NCI-H1105 treated with DMSO at 0.1 percent for 48 hours (cell line): ENCODE results near the gene SOCS7.
A peak's percentile ranks its signal among the peaks of the same experiment; 100 is the strongest.

Experiments used
- DNase-seq: peaks from one replicate; lab custom pipeline; 2025; lab: John Stamatoyannopoulos, UW

The SOCS7 gene

GRCh38 chr17:38442548-38442947 is 90.9 kb downstream of the SOCS7 start:
- DNase-seq = no peak

- DNase-seq = no peak
Observed at GRCh38 chr17:38443356-38444031, 91.8 kb downstream of the SOCS7 start.

GRCh38 chr17:38444151-38444550 is 92.5 kb downstream of the SOCS7 start:
- DNase-seq = peak; percentile 67

GRCh38 chr17:38447502-38448085 is 96.0 kb downstream of the SOCS7 start:
- DNase-seq = no peak

- DNase-seq = no peak
Observed at GRCh38 chr17:38448208-38448771, 96.6 kb downstream of the SOCS7 start.

- no peak for DNase-seq
Observed at GRCh38 chr17:38449364-38449763, 97.7 kb downstream of the SOCS7 start.

- no peak for DNase-seq
Observed at GRCh38 chr17:38450557-38451029, 98.9 kb downstream of the SOCS7 start.

GRCh38 chr17:38451030-38451839 is 99.6 kb downstream of the SOCS7 start:
- no peak for DNase-seq

GRCh38 chr17:38451840-38452529 is 100.3 kb downstream of the SOCS7 start:
- no peak for DNase-seq

GRCh38 chr17:38452719-38453118 is 101.1 kb downstream of the SOCS7 start:
- DNase-seq = no peak

- DNase-seq = peak; percentile 31
Observed at GRCh38 chr17:38453951-38454421, 102.3 kb downstream of the SOCS7 start.

GRCh38 chr17:38454532-38454931 is 102.9 kb downstream of the SOCS7 start:
- DNase-seq = no peak
